SHP77 (cell line): Measurements from ENCODE around the gene TMEM63C.
"Not testable (repeated sequence)": the region's sequence is repeated elsewhere in the genome, so short reads cannot be mapped to it uniquely, and the experiment has no call there.

Source experiments
- DNase-seq, 2 experiments: peaks; one replicate each; lab custom pipeline; 2025; lab: John Stamatoyannopoulos, UW

TMEM63C gene

DNA sequence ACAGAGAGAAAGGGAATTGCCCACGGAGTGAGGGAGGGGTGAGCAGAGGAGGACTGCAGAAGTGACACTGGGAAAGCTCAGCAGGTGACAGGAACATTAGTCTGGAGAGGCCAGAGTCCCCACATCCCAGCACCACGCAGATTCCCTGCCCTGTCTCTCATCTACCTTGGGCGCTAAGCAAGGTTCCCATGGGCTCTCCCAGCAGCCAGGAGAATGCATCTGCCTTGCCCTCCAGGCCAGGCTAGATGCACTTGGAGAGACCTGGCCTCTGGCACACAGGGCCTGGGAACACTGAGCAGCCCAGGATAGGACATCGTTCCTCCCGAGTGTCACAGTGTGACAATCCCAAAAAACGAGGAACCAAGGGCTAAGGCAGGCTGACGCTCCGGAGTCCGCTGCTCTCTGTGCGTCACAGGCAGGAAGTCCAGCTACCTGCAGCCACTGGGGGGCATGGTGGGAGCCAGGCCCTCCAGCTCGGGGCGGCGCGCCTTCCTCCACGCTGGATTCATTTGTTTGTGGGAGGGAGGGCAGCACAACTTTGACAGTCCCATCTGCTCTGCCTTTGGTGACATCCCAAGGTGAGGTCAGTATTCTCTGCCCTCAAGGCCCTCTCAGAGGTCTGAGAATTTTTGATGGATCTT lies 94.8 kb downstream of the TMEM63C start:
- DNase-seq, result no peak

DNA sequence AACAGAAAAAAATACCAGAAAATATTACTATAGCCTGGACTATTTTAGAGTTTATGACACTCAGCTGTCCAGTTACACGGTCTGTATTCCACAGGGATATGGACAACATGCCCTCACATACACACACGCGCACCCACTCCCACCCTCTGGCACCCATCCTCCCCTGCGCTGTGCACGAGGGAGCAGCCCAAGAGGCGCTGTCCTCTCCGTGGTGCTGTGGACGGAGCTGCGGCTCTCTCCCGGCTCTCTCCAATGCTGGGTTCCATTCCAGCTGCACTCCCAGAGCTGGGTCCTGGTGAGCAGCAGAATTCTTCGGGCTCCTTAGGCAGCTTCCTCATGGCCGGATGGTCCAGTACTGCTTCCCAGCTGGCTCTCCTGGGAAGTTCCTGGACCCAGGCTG lies 95.4 kb downstream of the TMEM63C start:
- DNase-seq, result no peak

DNA sequence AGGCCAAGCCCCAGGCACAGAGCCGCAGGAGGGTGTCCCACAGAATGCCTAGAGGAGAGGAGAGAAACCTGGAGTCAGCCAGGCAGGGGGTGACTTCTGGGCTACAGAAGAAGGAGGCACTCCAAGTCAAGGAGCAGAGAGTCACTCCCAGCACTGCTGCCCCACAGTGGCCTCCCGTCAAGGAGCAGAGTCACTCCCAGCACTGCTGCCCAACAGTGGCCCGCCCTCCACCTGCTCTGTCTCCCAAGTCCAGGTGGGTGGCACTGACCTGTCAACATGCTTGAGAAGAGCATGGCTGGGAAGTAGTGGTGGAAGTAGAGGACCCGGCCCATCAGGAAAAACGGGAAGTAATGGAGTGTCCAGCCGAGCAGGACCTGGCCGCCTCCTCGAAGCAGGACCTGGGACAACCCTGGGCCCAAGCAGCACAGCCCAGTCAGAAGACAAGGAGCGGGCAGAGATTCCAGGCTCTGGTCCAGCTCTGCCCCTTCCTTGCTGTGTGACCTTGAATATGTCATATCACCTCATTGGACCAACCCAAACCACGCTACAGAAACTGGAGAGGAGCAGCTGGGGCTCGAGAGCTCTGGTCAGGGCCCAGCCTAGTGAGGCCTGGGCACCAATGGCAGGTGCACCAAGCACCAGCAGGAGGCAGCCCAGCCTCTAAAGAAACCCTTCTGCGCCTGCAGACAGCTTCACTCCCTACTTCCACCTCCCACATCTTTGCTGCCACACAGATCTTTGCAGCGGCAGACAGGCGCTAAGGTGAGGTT lies 97.0 kb downstream of the TMEM63C start:
- DNase-seq, result no peak

DNA sequence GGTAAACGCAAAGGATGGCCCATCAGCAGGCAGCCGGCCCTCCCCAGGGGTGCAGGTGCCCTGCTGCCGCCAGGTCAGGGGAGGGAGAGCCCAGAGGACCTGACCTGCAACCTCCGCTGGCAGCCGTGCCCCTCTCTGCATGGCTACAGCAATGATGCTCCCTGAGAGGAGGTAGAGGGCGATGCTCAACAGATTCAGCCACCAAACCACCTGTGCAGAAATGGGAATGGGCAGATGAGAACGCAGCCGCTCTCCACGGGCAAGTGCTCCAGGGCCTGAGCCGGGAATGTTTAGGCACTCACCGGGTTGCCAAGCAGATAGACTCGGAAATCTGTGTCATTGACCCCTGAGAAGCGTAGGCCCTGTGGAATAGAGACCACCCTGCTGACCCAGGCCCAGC lies 98.1 kb downstream of the TMEM63C start:
- DNase-seq, result no peak

DNA sequence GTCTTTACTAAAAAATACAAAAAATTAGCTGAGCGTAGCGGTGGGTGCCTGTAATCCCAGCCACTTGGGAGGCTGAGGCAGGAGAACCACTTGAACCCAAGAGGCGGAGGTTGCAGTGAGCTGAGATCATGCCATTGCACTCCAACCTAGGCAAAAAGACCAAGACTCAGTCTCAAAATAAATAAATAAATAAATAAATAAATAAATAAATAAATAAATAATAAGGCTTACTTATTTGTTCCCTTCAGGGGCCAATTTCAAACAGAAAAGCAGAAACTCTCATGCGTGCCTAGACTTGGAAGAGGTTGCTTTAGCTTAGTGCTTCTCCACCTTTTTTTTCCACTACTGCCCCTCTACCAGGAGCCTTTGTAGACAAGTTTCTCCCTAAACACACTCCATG lies 99.3 kb downstream of the TMEM63C start:
- not testable (repeated sequence) for DNase-seq

DNA sequence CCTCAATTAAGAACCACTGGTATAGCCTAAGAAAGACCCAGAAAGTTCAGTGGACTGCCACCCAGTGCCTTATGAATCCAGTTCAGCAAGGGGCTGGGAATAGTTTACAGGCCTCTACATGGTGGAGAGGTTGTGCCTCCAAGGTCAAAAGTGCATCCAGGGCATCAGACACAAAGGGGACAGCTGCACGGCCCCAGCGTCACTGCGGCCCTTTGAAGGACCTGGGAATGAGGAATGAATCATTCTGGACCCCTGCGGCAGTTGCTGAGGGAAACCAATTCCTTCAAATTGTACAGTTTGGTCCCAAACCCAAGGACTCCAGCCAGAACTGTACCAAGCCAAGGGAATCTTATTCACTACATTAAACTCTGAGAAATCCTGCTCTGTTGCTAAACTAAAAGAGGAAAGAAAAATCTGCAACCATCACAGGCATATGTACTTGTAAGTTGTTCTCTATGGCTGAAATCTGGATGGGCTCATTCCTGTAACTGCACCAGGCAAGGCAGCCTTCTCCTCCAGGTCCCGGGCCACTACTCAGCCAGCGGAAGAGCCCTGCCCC lies 100.3 kb downstream of the TMEM63C start:
- no peak for DNase-seq

DNA sequence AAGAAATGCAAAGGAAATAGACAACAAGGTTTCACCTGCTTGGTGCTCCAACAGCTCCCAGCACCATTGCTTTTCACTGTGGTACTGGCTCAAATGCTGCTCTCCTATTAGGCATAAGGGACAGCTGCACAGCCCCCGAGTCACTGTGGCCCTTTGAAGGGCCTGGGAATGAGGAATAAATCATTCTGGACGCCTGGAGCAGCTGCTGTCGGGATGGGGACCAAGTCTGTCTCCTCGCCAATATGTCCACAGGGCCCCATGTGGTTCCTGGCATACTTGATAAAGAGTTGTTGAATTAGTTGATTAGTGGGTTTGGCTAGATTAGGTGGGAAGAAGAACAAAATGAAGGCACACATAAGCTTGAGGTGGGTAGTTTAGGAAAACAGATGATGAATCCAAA lies 102.5 kb downstream of the TMEM63C start:
- no peak for DNase-seq

DNA sequence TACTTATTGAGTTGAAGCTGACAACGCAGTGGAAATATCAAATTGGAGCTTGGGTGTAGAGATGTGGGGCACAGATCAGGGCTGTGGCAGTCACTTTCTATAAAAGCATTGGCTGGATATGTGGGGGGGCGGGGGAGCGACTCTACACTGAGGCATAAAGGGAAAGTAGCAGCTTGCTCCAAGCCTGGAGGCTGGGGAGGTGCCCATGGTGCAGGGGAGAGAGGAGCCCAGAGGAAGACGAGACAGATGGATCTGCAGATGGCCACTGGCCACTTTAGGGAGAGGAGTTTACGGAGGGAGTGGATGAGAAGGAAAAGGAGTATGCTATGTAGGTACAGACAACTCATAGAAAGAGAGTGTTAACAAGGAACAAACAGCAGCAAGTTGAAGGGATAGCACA lies 102.9 kb downstream of the TMEM63C start:
- DNase-seq, result no peak

DNA sequence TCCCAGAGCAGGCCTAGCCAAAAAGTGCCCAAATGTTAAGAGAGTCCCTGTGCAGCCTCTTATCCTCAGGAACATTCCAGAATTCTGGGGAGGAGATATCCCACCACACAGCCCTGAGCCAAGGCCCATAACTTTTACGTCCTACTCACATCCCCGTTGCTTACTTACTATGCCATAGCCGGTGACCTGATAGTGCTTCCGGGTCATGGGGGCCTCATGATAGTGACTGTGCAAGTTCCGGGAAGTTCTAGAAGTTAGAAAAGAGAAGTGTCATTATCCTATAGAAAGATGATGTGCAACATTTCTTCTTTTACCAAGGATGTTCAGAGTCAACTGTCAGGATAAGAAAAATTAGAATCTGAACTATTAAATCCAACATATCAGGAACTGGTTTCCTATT lies 105.0 kb downstream of the TMEM63C start:
- DNase-seq, result no peak

DNA sequence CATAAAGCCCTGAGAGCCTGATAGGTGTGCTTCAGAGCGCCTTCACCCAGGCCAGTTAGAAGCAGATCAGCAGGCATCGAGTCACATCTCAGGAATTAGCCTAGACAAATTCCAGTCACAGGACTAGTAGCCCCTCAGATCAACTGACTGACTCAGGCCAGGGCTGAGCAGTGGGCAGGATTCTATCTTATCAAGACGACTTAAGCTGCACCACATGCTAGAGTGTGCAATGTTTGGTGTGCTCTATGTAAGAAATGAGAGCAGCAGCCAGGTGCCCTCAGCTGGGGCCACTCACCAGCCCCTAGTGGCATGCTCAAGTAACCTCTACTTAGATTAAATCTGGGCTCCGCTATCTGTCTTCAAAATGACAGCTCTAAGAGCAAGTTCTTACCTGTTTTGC lies 109.1 kb downstream of the TMEM63C start:
- no peak for DNase-seq

DNA sequence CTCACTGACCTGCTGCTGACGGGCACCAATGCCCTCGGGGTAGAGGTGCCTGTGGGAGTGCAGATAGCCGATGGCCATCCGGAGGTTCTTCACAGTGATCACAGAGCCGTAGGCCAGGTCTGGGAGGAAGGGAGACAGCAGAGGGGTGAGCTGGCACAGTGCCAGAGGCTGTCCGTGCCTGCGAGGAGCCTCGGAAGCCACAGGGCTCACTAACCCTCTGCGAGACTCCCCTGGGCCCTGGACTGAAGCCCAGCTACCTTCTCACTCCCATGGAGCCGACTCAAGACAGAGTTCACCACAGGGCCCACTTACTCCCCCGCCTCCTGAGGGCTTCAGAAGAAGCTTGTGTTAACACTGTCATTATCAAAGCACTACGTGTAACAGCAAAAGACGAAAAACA lies 114.6 kb downstream of the TMEM63C start:
- DNase-seq, result no peak

DNA sequence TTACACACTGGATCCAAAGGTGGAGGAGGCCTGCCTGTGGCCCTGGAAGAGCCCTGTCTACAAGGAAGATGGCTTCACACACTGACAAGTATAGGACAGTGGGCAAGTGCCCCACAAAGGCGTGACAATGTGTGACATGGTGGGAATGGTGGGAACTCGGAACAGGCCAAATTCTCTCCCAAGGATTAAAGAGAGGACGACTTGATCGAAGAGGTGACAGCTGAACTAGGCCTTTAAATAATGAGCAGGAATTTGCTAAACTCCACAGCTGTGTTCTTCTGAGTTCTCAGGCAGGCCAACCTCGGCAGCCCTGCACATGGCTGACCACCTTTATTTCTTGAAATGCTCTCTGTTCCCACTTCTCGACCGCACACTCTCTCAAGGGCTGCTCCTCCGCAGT lies 115.3 kb downstream of the TMEM63C start:
- no peak for DNase-seq

DNA sequence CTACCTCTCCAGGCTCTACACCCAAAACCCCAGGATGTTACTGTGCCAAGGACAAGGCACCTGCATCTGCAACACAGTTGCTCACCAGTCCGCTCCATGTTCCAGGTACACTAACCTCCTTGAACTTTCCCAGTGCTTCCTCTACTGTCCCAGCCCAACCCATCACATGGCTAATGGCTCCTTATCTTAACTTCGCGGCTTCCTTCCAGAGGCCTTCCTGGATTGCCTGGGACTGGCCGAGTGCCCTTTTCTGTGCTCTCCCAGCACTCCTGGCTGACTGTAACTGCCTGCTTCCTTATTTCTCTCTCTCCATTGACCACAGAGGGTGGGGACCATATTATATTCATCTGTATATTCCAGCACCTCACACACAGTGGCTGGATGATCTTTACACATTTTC lies 118.2 kb downstream of the TMEM63C start:
- DNase-seq, result no peak

DNA sequence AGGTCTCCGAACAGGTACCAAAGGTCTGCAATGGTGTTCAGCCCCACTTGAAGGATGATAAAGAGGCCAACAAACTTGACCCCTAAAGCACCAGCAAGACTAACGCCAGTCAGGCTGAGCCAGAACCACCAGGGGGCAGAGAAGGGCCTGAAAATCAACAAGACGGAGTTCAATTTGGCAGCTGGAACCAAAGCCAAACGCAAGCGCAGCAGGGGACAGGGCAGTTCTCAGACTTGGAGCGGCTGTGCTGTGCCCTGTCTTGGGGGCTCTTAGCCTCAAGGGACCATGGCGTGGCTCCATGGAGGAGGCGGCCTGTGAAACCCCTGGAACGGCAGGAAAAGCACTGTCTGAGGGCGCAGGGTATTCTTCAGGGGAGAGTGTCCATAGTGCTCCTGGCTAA lies 119.5 kb downstream of the TMEM63C start:
- DNase-seq, result peak; percentile 65 to 66

DNA sequence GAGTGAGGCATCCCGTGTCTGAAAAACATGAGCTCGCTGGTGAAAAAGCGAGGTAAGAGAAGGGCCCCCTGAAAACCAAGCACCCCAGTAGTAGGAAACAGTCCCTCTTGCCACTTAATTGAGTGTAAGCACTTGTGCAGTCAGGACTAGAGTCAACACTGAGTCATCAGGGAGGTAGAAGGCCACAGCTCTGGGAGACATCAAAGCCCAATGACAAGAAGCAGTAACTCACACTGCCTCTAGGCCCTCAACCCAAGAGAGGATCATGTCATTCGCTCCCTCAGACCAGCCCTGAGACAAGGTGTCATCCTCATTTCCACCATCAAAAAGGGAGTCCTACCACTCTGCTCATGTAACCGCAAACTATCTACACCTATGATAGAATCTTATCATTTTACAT lies 121.3 kb downstream of the TMEM63C start:
- no peak for DNase-seq

DNA sequence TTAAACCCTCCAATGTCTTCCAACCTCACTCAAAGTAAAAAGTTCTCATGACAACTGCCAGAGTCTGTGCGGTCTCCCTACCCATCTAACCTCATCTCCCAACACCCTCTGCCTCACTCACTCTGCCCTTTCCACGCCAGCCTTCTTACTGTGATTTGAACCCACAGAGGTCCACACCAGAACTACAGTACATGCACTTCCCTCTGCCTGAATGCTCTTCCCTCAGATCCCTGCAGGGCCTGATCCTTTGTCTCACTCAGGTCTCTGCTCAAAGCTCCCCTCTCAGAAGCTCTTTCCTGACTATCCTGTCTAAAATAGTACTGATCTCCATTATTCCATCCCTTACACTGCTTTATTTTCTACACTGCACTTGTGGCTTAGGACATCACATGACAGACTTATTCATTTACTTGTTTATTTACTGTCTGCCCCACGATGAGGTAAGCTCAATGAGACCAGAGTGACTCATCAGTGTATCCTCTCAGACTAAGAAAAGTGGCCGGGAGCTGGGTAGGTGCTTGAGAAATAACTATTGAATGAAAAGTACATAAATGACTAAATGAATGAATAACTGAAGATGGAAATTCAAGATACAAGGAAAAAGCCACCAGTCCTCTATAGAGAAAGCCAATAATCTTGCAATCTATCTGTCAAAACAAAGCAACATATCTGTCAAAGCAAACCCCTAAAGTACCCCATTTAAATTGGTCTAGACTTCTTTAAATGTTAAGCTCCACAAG lies 122.0 kb downstream of the TMEM63C start:
- DNase-seq, result peak; percentile 17 to 46

DNA sequence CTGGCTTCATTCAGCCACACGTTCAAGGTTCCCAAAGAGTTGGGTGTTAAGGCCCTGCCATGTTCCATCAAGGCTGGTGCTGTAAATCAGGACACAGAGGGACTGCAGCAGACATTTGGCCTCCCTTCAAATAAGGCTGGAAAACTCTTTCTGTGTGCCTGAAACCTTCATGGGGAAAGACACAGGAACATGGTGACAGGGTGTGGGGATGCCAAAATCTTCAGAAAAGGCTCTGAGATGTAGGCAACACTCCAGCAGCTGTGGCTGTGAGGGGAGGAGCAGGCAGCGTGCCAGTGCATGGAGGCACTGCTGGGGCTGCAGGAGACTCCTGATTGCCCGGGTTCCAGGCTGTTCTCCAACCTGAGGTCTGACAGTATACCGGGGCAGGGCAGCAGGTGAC lies 124.1 kb downstream of the TMEM63C start:
- no peak for DNase-seq

DNA sequence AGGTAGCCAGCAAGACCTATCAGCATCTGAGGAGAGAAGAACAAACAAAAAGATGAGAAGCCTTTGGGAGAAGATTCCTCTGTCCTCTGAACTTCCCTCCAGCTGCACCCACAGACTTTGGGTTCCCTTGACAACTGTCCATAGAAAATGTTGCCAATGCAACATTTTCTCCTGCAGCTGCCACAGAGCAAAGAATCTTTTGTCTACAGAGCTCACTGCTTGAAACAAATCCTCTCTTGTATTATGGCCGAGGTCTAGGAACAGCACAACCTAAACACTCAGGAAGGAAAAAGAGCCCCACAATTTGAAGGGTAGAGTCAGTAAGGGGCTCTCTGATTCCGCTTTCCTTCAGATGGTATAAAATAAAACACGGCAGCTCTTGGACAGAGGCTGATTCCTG lies 124.8 kb downstream of the TMEM63C start:
- DNase-seq, result no peak

DNA sequence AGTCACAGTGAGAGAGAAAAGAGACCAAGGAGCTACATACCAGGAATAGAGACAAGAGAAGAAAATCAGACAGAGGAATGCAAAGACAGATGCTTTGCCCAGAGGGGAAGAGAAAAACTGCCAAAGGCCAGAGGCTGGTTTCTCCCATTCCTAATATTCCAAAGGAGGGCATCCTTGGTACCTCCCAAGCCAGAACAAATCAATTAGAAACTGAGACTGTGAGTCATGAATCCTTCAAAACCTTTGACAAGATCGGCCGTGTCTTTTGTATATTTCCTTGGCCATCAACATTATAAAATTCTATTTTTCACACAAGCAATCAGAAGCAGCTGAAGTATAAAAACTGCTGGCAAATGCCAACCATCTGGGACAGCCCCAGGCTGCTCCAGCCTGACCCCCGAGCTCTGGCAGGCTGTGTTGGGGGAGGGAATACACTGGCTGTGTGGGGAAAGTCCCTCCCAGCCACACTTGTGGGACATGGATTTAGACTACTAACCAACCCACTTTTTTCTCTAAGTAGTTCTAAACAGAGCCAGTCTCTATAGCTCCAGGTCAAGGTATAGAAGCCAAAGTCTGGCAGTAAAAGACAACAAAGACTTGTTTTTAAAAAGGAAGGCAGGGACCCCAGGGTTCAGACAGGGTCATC lies 125.4 kb downstream of the TMEM63C start:
- no peak for DNase-seq
